Left kidney (tissue), 2 donors: ENCODE measurements around the gene MICU2. TPM values are rescaled to one million over a fixed set of nuclear protein-coding genes. Genes with fewer than 3 reads are reported as not detected.

Experiments
- DNase-seq: peaks from one replicate; pipeline ENCODE4 v3.0.0-alpha.2; 2013
- polyA plus RNA-seq: library from polyadenylated mRNA; unstranded; fragments of 120-200 nt; gene quantifications from one replicate; pipeline ENCODE4 v1.2.1, GENCODE V29; 2013; ENCODE audit not compliant: insufficient read length

MICU2 gene
- polyA plus RNA-seq, 1 donor, result 113 TPM

DNA sequence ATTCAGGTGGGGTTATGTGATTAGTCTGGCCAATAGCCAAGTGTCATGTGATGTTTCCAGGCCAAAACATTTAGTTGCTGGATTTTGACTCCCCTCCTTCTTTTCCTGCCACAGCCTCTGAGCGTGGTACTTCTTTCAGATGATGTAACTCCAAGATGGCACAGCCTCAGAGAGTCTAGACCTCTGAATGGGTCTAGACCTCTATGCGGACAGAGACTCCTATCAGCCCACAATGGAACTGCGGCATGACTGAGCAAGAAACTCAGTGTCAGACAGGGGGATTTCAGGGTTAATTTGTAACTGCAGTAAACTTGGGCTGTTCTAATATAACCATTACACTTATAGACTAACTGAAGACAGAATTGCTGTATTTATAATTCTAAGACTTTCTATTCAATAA is 102.3 kb downstream of the MICU2 start:
- DNase-seq, result no peak

DNA sequence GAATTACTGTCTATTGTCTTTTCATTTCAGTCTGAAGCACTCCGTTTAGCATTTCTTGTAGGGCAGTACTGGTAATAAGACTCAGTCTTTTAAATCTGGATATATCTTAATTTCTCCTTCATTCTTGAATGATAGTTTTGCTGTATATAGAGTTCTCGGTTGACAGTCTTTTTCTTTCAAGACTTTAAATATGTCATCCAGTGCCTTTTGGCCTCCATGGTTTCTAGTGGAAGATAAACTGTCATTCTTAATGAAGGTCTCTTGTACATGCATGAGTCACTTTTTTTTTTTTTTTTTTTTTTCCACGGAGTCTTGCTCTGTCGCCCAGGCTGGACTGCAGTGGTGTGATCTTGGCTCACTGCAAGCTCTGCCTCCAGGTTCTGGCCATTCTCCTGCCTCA is 117.6 kb downstream of the MICU2 start:
- DNase-seq, result no peak

DNA sequence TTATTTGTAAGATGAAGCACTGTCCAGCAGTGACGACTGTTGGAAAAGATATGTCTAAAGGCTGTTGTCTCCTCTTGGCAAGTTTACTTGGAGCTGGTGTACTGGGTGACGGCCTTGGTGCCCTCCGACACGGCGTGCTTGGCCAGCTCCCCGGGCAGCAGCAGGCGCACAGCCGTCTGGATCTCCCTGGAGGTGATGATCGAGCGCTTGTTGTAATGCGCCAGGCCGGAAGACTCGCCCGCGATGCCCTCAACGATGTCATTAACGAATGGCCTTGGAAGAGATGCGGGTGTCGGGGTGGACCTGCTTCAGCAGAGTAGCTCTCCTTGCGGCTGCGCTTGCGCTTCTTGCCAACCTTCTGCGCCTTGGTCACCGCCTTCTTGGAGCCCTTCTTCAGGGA is 120.2 kb downstream of the MICU2 start:
- DNase-seq, result no peak

DNA sequence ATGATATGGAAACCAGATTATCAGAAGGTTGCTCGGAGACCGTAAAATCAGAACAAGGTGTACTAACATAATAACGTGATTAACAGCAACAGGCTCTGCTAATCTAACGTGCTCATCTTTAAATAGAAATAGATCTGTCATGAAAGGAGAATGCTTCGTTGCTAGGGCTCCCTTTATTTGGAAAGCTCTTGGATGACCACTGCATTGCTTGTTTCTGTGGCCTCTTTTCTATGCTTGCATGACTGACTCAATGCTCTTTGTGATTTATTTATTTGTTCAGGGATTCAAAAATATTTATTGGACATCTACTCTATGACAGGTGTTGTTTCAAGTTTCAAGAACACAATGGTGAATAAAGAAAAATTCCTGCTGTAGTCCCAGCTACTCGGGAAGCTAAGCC is 122.6 kb downstream of the MICU2 start:
- DNase-seq, result no peak

DNA sequence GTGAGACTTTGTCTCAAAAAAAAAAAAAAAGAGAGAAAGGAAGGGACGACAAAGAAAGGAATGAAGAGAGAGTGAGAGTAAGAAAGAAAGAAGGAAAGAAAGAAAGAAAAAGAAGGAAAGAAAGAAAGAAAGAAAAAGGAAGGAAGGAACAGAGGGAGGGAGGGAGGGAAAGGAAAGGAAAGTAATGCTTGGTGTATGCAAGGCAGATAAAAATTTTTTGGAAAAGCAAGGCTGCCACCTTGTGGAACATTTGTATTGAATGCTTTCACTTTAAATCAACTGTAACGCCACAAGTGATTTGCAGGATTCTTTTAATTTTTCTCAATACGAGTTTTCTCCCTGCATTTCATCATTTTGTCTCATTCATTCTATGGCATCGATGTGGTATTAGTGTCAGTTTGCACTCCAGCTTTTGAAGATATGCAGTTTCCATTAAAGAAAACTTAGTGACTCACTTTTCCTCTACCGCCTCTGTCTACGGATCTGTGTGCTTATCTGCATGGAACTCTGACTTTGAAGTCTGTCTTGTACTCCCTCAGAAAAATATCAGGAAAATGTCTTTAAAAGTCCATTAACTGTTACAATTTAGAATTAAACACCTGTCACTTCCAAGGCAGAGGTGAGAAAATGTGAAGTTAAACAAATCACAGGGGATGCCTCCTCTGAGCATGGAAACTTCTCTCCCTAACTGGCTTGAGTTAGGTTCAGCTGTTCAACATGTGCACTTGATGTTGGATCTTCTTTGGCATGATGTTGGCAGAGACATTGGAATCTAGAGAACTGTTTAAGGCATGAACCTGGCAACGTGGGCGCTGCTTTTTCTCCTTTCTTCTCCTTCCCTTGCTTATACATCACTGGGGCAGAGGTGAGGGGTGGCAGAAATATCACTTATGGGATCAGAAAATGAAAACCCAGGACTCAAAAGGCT is 124.8 kb downstream of the MICU2 start:
- peak; percentile 83 for DNase-seq

DNA sequence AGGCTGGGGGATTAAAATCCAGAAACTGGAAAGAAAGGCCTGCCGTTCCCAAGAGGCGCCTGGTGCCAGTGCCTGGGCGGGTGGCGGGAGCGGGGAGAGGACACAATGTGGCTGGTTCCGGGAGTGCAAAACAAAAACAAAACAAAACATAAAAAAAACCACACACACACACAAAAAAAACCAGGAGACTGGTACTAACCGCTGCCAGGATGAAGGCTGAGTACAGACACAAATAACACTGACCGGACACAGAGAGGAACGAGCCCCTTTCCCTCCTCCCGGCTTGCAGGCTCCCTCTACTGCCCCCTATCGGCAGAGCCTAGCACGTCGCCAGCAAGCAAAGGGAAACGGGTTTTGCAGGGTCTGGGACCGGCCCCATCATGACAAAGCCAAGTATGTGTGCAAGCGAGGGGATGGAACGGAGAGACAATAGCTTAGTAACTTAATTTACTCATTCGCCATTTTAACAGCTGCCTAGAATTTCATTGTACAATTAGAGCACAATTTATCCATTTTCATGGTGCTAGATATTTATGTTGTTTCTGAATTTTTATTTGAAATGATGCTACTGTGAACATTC is 127.0 kb downstream of the MICU2 start:
- DNase-seq, result peak; percentile 87

DNA sequence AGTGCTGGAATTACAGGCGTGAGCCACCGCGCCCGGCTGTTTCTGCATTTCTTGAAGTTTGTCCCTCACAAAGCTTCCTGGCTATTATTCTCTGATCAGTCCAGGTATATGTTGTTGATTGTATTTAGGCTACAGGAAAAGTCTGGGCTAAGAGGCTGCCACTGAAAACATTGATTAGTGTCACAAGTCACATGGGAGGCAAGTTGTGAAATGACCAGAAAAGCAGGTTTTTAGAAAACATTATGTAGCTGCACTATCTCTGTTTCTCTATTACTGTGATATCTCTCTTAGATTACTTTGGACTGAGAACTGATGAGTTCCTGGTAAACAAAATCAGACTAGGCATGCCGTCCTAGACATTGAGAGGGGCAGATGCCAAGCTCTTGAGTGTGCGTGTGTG is 128.9 kb downstream of the MICU2 start:
- no peak for DNase-seq

DNA sequence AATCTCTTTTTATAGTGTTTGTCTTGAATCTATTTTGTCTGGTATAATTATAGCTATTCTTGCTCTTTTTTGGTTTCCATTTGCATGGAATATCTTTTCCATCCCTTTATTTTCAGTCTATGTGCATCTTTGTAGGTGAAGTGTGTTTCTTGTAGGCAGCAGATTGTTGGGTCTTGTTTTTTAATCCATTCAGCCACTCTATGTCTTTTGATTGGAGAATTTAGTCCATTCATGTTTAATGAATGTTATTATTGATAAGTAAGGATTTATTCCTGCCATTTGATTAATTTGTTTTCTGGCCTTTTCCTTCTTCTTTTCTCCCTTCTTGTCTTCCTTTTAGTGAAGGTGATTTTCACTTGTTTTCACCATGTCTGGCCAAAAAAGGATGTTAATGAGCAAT is 133.2 kb downstream of the MICU2 start:
- DNase-seq, result no peak

DNA sequence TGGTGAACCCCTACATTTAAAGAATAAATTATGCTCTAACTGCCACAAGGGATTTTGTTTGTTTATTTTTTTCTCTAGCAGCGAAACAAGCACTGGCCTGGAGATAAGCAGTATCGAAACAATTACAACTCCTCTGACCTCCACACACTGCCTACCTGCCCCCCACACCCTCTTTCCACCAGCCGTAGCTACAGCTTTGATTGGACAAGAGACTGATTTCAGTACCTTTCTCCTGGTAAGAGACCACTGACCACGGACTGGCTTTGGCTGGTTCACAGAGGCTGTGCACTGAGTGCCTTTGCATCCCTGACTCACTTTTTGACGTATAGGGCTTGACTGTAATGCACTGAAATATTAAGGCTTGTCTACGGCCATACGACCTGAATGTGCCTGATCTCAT is 137.4 kb downstream of the MICU2 start:
- DNase-seq, result no peak

DNA sequence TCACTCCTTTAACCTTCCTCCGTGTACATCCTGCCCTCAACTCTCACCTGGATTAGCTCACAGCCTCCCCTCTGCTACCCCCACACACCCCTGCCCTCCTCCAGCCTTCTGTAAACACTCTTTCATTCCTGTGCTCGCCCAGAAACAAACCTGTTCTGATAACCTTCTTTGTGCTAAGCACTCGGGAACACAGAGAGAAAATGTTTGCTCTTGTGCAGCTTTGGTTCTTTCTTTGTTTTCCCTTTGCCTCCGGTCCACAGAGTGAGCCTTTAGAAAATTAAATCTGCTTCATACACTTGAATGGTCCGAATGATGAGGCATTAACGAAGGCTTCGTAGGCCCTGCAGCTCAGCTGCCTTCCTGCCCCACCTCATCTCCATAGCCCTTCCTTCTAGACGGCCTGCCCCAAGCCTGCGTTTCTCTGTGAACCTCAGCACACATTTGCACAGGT is 138.2 kb downstream of the MICU2 start:
- DNase-seq, result no peak

DNA sequence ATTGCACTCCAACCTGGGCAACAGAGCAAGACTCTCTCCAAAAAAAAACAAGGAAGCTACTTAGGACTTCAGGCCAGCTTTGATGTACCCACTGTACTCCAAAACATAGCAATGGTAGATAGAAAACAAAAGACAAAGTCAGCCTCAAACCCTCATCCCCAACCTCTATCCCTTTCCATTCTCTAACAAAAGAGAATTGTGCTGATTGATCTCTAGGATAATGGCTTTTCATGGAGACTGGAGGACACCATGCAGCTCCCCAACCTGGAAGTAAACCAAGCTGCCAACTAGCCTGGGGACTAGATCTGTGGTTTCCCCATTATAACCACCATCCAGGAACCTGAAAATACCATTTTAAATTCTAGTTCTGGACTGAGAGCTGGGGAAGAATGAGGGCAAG is 140.5 kb downstream of the MICU2 start:
- no peak for DNase-seq

DNA sequence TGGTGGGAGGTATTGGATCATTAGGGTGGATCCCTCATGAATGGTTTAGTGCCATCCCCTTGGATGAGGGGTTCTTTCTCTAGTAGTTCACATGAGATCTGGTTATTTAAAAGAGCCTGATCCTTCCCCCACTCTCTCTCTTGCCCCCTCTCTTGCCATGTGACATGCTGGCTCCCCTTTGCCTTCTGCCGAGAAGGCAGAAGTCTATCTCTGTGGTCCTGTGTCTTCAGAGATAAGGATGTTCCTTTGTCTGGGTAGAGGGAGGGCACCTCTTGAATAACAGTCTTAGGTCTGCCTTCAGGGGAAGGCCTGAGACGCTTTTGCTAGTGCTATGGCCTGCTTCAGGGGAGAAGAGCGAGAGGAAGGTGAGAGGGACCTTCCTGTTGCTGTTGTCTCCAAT is 142.8 kb downstream of the MICU2 start:
- DNase-seq, result no peak

DNA sequence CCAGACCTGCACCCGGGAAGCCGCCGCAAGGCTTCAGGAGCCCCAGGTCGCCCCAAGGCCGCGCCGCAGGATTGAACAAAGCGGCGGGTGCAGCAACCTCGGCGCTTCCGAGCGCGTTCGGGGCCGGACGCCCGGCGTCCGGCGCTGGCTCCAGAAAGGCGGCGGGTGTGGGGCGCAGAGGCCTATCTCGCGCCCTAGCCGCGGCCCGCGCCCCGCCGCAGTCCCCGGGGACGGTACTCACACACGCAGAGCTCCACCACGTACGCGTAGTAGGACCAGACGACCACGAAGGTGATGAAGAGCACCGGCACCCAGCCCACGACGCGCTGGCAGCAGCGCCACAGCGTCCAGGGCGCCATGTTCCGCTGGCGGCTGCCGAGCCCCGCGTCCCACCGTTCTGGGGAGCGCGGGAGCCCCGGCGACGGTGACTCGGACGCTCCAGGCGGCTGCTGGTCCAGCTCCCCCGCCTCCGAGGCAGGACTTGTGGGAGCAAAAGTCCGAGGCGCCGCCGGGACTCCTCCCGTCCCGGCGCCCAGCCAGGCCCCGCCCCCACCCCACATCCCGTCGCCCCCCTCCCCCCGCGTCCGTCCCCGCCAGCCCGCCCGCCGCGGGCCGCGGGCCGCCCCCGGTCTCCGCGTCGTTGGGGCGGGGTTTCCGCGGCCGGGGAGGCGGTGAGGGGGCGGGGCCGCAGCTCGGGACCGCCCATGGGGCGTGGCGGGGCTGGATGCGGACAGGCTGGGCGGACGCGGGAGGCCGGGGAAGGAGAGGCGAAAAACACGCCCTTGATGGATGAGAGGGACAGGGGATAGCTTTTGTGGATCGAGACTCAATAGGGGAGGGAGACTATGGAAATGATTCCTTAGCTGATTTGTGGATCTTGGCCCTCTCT is 144.9 kb downstream of the MICU2 start, which contains the start of gene ZDHHC20:
Gene ZDHHC20, minus strand, starts transcription at position 491 of the 889 bp plus-strand sequence. Its CDS starts 132 bp downstream, at position 359.
- peak; percentile 81 for DNase-seq

DNA sequence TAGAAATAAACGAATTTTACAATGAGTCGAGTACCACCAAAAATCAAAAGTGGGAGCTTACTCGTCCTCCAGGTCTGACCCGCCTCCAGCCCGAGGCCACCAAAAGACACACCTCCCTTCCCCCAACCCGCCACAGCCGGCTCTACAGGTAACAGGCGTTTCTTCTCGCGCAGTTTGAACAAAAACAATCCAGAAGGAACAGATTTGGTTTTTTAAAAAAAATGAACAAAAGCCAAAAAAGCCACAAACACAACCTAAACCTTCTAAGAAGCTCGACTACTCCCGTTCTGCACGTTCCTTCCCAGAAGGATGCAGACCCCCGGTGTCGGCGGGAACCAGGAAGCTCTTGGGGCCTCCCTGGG is 145.5 kb downstream of the MICU2 start:
- peak; percentile 65 for DNase-seq

DNA sequence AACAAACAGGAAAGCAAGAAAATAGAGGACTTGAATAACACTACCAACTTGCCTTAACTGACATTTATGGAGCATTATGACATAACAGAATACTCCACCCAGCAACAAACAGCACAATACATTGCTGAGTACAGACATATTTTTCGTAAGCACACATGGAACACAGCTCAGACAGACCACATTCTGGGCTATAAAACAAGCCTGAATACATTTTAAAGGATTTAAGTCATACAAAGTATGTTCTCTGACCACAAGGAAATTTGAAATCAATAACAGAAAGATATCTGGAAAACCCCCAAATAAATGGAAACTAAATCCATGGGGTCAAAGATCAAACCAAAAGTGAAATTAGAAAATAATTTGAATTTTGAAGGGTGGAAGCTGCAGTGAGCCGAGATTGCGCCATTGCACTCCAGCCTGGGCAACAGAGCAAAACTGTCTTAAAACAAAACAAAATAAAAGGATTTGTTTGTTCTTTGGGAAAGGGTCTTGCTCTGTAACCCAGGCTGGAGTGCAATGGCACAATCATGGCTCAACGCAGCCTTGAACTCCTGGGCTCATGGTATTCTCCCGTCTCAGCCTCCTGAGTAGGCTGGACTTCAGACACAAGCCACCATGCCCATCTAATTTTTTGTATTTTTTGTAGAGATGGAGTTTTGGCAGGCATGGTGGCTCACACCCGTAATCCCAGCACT is 150.4 kb downstream of the MICU2 start:
- DNase-seq, result no peak

DNA sequence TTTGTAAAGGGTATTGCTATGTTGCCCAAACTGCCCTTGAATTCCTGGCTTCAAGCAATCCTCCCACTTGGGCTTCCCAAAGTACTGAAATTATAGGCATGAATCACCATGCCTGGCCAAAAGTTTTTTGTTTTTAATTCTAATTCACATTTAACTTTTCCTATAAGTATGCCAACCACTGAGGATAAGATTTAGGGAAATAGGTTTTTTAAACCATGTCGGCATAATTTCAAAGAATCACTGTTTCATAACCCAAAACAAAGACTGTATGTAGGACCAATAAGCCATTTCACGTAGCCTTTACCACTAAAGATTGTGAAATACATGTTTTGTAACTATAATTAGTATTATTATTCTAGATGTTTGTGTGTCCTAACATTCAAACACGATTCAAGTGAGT is 153.0 kb downstream of the MICU2 start:
- no peak for DNase-seq

DNA sequence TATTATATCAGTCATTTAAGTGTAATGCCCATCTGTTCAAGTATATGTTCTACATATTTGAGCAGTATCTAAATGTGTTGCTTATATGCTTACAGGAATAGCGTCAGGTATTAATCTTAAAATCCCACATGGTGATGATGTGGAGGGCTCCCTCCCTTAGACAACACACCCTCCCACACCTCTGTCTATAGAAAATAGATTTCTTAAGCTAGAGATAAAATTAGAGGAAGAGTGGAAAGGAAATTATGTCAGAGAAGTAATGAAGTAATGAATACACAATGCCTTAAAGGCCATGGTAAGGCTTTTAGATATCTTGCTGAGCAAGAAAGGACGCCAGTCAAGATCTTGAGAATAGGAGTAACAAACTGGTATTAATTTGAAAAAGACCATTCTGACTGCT is 157.3 kb downstream of the MICU2 start:
- no peak for DNase-seq

DNA sequence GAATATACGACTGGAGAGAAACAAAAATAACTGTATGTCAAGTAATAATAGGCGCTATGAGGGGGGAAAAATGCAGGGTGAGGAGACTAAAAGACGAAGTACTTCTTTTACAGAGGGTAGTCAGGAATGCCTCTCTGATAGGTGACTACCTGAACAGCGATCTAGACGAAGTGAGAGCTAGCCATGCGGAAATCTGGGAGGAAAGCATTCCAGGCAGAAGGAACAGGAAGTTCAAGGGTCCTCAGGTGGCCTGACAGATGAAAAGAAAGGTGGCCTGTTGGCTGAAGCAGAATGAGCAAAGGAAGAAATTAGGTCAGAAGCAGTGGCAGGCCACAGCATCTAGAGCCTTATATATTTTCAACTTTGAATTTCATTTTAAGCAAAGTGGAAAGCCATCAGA is 158.2 kb downstream of the MICU2 start:
- DNase-seq, result no peak

DNA sequence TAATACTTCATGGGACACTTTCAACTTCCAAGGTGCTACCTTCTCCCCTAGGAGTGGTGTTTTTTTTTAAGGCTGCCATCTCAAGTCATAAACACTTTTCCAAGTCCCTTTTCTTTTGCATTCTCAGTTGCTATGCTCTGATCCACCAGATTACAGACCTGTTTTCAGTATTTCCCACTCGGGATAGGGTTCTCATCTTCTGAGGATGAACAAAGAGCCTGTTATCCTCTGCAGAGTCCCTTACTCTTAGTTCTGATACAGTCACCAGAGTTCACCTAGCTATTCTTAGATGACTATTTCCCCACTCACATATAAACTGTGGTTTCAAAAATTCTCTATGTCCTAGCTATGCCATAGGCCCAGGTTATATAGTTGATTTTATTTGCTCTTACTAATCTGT is 160.8 kb downstream of the MICU2 start:
- no peak for DNase-seq
